ENCODE data around the gene PCDHGA4. TPM values are rescaled to one million over a fixed set of nuclear protein-coding genes. Genes with fewer than 3 reads are reported as not detected.

PCDHGA4 gene
- total RNA-seq, 1 donor = 1.5 TPM

GRCh38 chr5:141397756-141398551 lies 43.1 kb downstream of the PCDHGA4 start, which contains the start of gene PCDHGB5:
Gene PCDHGB5 (plus strand): TSS chr5:141397947. CDS start chr5:141398128, 181 bp downstream.

GRCh38 chr5:141402553-141403243 lies 47.9 kb downstream of the PCDHGA4 start, which contains the start of gene PCDHGA9:
Gene PCDHGA9 (plus strand): TSS chr5:141402778. CDS start chr5:141402953, 175 bp downstream.

Other genes starting within 250 kb of the PCDHGA4 start
- gene PCDHB4, start 233.2 kb upstream of the PCDHGA4 start, total RNA-seq = 0.37 TPM in 1 of 2 replicates, not detected in the other
- gene PCDHB5, start 219.8 kb upstream of the PCDHGA4 start, total RNA-seq = under 0.01 and 0.20 TPM in 2 replicates
- under 0.01 TPM in 2 replicates for gene PCDHB6, start 205.0 kb upstream of the PCDHGA4 start, total RNA-seq
- gene PCDHB7, start 182.4 kb upstream of the PCDHGA4 start, total RNA-seq = 0.37 TPM in 1 of 2 replicates, not detected in the other
- gene PCDHB8, start 177.2 kb upstream of the PCDHGA4 start, total RNA-seq = under 0.01 TPM in 2 replicates
- gene PCDHB16, start 172.6 kb upstream of the PCDHGA4 start, total RNA-seq = 0.20 and 0.37 TPM in 2 replicates
- under 0.01 TPM in 2 replicates for gene PCDHB9, start 167.9 kb upstream of the PCDHGA4 start, total RNA-seq
- under 0.01 TPM in 2 replicates for gene PCDHB10, start 162.7 kb upstream of the PCDHGA4 start, total RNA-seq
- gene PCDHB11, start 155.4 kb upstream of the PCDHGA4 start, total RNA-seq = 0.37 TPM in 1 of 2 replicates, not detected in the other
- gene PCDHB12, start 146.3 kb upstream of the PCDHGA4 start, total RNA-seq = not detected in 2 replicates
- gene PCDHB13, start 141.1 kb upstream of the PCDHGA4 start, total RNA-seq = under 0.01 TPM in 2 replicates
- gene PCDHB14, start 131.7 kb upstream of the PCDHGA4 start, total RNA-seq = under 0.01 and 0.20 TPM in 2 replicates
- under 0.01 TPM in 1 of 2 replicates, not detected in the other for gene PCDHB15, start 109.6 kb upstream of the PCDHGA4 start, total RNA-seq
- 0.37 and 0.39 TPM in 2 replicates for gene SLC25A2, start 51.0 kb upstream of the PCDHGA4 start, total RNA-seq
- 33.1 and 40.5 TPM in 2 replicates for gene TAF7, start 34.2 kb upstream of the PCDHGA4 start, total RNA-seq
- 0.37 and 0.59 TPM in 2 replicates for gene PCDHGA1, start 24.5 kb upstream of the PCDHGA4 start, total RNA-seq
- 1.4 and 1.5 TPM in 2 replicates for gene PCDHGA2, start 16.3 kb upstream of the PCDHGA4 start, total RNA-seq
- 0.73 and 1.2 TPM in 2 replicates for gene PCDHGA3, start 11.2 kb upstream of the PCDHGA4 start, total RNA-seq
- 0.73 and 1.2 TPM in 2 replicates for gene PCDHGB1, start 4.9 kb upstream of the PCDHGA4 start, total RNA-seq
- 1.1 and 2.0 TPM in 2 replicates for gene PCDHGB2, start 5.0 kb downstream of the PCDHGA4 start, total RNA-seq
- 0.73 and 1.2 TPM in 2 replicates for gene PCDHGA5, start 9.1 kb downstream of the PCDHGA4 start, total RNA-seq
- gene PCDHGB3, start 15.2 kb downstream of the PCDHGA4 start, total RNA-seq = 2.2 and 2.9 TPM in 2 replicates
- 2.2 and 2.9 TPM in 2 replicates for gene PCDHGA6, start 18.9 kb downstream of the PCDHGA4 start, total RNA-seq
- gene PCDHGA7, start 27.7 kb downstream of the PCDHGA4 start, total RNA-seq = 1.8 and 2.5 TPM in 2 replicates
- gene PCDHGB4, start 32.7 kb downstream of the PCDHGA4 start, total RNA-seq = 5.9 and 8.8 TPM in 2 replicates
- gene PCDHGA8, start 37.6 kb downstream of the PCDHGA4 start, total RNA-seq = 1.5 and 1.8 TPM in 2 replicates
- 8.8 and 12.1 TPM in 2 replicates for gene PCDHGB5, start 42.9 kb downstream of the PCDHGA4 start, total RNA-seq
- 2.9 and 4.3 TPM in 2 replicates for gene PCDHGA9, start 47.8 kb downstream of the PCDHGA4 start, total RNA-seq
- gene PCDHGB6, start 53.0 kb downstream of the PCDHGA4 start, total RNA-seq = 2.5 and 2.6 TPM in 2 replicates
- gene PCDHGA10, start 58.0 kb downstream of the PCDHGA4 start, total RNA-seq = 6.8 and 7.7 TPM in 2 replicates
- 5.9 and 6.6 TPM in 2 replicates for gene PCDHGB7, start 62.7 kb downstream of the PCDHGA4 start, total RNA-seq
- gene PCDHGA11, start 66.0 kb downstream of the PCDHGA4 start, total RNA-seq = 11.8 and 13.9 TPM in 2 replicates
- gene PCDHGA12, start 75.5 kb downstream of the PCDHGA4 start, total RNA-seq = 19.2 and 22.4 TPM in 2 replicates
- 50.2 and 61.0 TPM in 2 replicates for gene PCDHGC3, start 120.9 kb downstream of the PCDHGA4 start, total RNA-seq
- 2.2 and 2.7 TPM in 2 replicates for gene PCDHGC4, start 130.0 kb downstream of the PCDHGA4 start, total RNA-seq
- 2.2 and 2.9 TPM in 2 replicates for gene PCDHGC5, start 134.1 kb downstream of the PCDHGA4 start, total RNA-seq